SH-SY5Y (cell line): ENCODE results near the gene ABCD3.

Source experiments
- GATA2 ChIP-seq: IDR thresholded peaks from 2 replicates; pipeline ENCODE4 v1.6.1; 2011; ENCODE audit warnings: mild to moderate bottlenecking, low read depth, low read length
- GATA3 ChIP-seq: IDR thresholded peaks from 2 replicates; pipeline ENCODE4 v1.6.1; 2011; ENCODE audit warnings: low read depth, mild to moderate bottlenecking, low read length, moderate library complexity

GRCh38 chr1:94406446-94406845 lies 11.7 kb upstream of the ABCD3 start:
- no peak for TF ChIP-seq GATA2
- TF ChIP-seq GATA3: no peak
